Ramos (cell line): ENCODE results near the gene SLC22A12.

ENCODE experiments used
- in situ Hi-C: fragments of 300-500 bp; cut with MboI; formaldehyde crosslinking; loops from one replicate; pipeline ENCODE4 v1.14.3; 2022; ENCODE audit warnings: low sequenced_read_pairs; ENCODE audit not compliant: unreplicated experiment

The SLC22A12 gene

GRCh38 chr11:64602466-64603070 lies 11.5 kb downstream of the SLC22A12 start:
- in situ Hi-C loops = no loop called here

- in situ Hi-C loops = no loop called here
These were observed 12.5 kb downstream of the SLC22A12 start for GRCh38 chr11:64603411-64604110.

- in situ Hi-C loops = no loop called here
These were observed 13.6 kb downstream of the SLC22A12 start for GRCh38 chr11:64604458-64605243.

GRCh38 chr11:64605244-64605560 lies 14.2 kb downstream of the SLC22A12 start:
- in situ Hi-C loops = no loop called here

GRCh38 chr11:64605656-64606585 lies 14.9 kb downstream of the SLC22A12 start:
- in situ Hi-C loops = no loop called here

- in situ Hi-C loops = no loop called here
These were observed 15.9 kb downstream of the SLC22A12 start for GRCh38 chr11:64606796-64607380.

GRCh38 chr11:64607381-64607985 lies 16.5 kb downstream of the SLC22A12 start:
- in situ Hi-C loops = no loop called here

- in situ Hi-C loops = no loop called here
These were observed 17.0 kb downstream of the SLC22A12 start for GRCh38 chr11:64608046-64608445.

- in situ Hi-C loops = no loop called here
These were observed 17.6 kb downstream of the SLC22A12 start for GRCh38 chr11:64608636-64609035.

- in situ Hi-C loops = no loop called here
These were observed 18.5 kb downstream of the SLC22A12 start for GRCh38 chr11:64609436-64610047.

GRCh38 chr11:64610596-64610995 lies 19.6 kb downstream of the SLC22A12 start:
- in situ Hi-C loops = no loop called here

- in situ Hi-C loops = no loop called here
These were observed 20.2 kb downstream of the SLC22A12 start for GRCh38 chr11:64611176-64611575.

GRCh38 chr11:64611869-64612646 lies 21.0 kb downstream of the SLC22A12 start:
- in situ Hi-C loops = no loop called here

- in situ Hi-C loops = no loop called here
These were observed 22.6 kb downstream of the SLC22A12 start for GRCh38 chr11:64613648-64614047.

GRCh38 chr11:64614917-64615316 lies 23.9 kb downstream of the SLC22A12 start:
- in situ Hi-C loops = no loop called here

- in situ Hi-C loops = no loop called here
These were observed 25.8 kb downstream of the SLC22A12 start for GRCh38 chr11:64616817-64617216.

- in situ Hi-C loops = no loop called here
These were observed 28.2 kb downstream of the SLC22A12 start for GRCh38 chr11:64619196-64619595.

- in situ Hi-C loops = no loop called here
These were observed 28.9 kb downstream of the SLC22A12 start for GRCh38 chr11:64619811-64620380.
